OCI-LY7 (cell line): ENCODE measurements around the gene UMAD1. TPM values are rescaled to one million over a fixed set of nuclear protein-coding genes. Genes with fewer than 3 reads are reported as not detected.
A peak's percentile ranks its signal among the peaks of the same experiment; 100 is the strongest.

Experiments used
- BruUV-seq: library from RNA; stranded (reverse); fragments of 400-500 nt; replicated peaks from 2 replicates; lab custom pipeline; 2021; lab: Mats Ljungman, UMichigan
- CTCF ChIA-PET: fragments of 300-600 bp; sonication (Branson Sonifier 250); formaldehyde crosslinking; loops from one replicate; lab custom pipeline; 2022; ENCODE audit warnings: antibody characterized with exemption; ENCODE audit not compliant: unreplicated experiment; lab: Charles Lee
- POLR2A ChIA-PET: fragments of 300-600 bp; sonication (Branson Sonifier 250); formaldehyde crosslinking; loops from one replicate; lab custom pipeline; 2022; ENCODE audit warnings: antibody characterized with exemption; lab: Charles Lee
- DNase-seq: peaks from one replicate; pipeline ENCODE4 v3.0.0-alpha.2; 2015; ENCODE audit warnings: low spot score
- H2AFZ ChIP-seq: fragments of 200-600 bp; sonication (generic), shearing (Covaris generic); 2 replicates; pipeline ENCODE4 v1.6.1; 2014; ENCODE audit warnings: mild to moderate bottlenecking, antibody characterized with exemption, low read length, moderate library complexity
- H3K27ac ChIP-seq: fragments of 200-600 bp; sonication (generic); 2 replicates; pipeline ENCODE4 v1.5.1; 2014; ENCODE audit warnings: mixed run types, low read depth, mild to moderate bottlenecking, moderate library complexity, low read length, inconsistent platforms; ENCODE audit not compliant: poor library complexity, severe bottlenecking
- H3K36me3 ChIP-seq: fragments of 200-600 bp; sonication (generic); 2 replicates; pipeline ENCODE4 v1.6.1; 2014; ENCODE audit warnings: mild to moderate bottlenecking, antibody characterized with exemption, low read length, moderate library complexity, mixed read lengths; ENCODE audit not compliant: insufficient read depth
- H3K4me1 ChIP-seq: fragments of 200-600 bp; sonication (generic); 2 replicates; pipeline ENCODE4 v1.5.1; 2014; ENCODE audit warnings: mild to moderate bottlenecking, low read length; ENCODE audit not compliant: insufficient read depth, poor library complexity, severe bottlenecking
- H3K4me2 ChIP-seq: fragments of 200-600 bp; sonication (generic); 2 replicates; pipeline ENCODE4 v1.6.1; 2014; ENCODE audit warnings: mild to moderate bottlenecking, low read length
- H3K4me3 ChIP-seq: fragments of 200-600 bp; sonication (generic); 2 replicates; pipeline ENCODE4 v1.5.1; 2014; ENCODE audit warnings: mild to moderate bottlenecking, low read depth, low read length; ENCODE audit not compliant: poor library complexity, severe bottlenecking
- H3K79me2 ChIP-seq: fragments of 200-600 bp; sonication (generic); 2 replicates; pipeline ENCODE4 v1.6.1; 2016; ENCODE audit warnings: low read depth, mild to moderate bottlenecking, low read length, moderate library complexity, mixed read lengths; ENCODE audit not compliant: insufficient read depth
- H3K9me2 ChIP-seq: fragments of 200-600 bp; sonication (generic); 2 replicates; pipeline ENCODE4 v1.6.1; 2016; ENCODE audit warnings: mild to moderate bottlenecking, low read length, mixed read lengths; ENCODE audit not compliant: insufficient read depth
- H3K9me3 ChIP-seq: fragments of 200-600 bp; sonication (generic); 2 replicates; pipeline ENCODE4 v1.6.1; 2014; ENCODE audit warnings: mild to moderate bottlenecking, mixed run types, low read length, mixed read lengths
- H4K20me1 ChIP-seq: fragments of 200-600 bp; sonication (generic); 2 replicates; pipeline ENCODE4 v1.6.1; 2014; ENCODE audit warnings: mild to moderate bottlenecking, antibody characterized with exemption, low read length, moderate library complexity, mixed read lengths; ENCODE audit not compliant: insufficient read depth
- EZH2phosphoT487 ChIP-seq: fragments of 200-600 bp; sonication (generic); IDR thresholded peaks from 2 replicates; pipeline ENCODE4 v1.6.1; 2018; ENCODE audit warnings: low read depth, borderline replicate concordance, mild to moderate bottlenecking, mixed run types, antibody characterized with exemption, low read length, moderate library complexity, mixed read lengths
- intact Hi-C: fragments of 100-400 bp; cut with micrococcal nuclease; formaldehyde crosslinking; loops from one replicate; pipeline ENCODE4 v1.10.0; 2022; ENCODE audit not compliant: unreplicated experiment
- total RNA-seq, 2 experiments: library from RNA; depleted of rRNA in 1 of 2; stranded (reverse); fragments of >200 nt in 1 of 2; shearing (Covaris generic) in 1 of 2; gene quantifications; 2 replicates each; pipeline ENCODE4 v1.2.3, GENCODE V29; 2014 to 2022
- TF ChIP-seq, protein P1 (sequence below): fragments of 200-600 bp; sonication (generic); conservative IDR thresholded peaks from 2 replicates; pipeline ENCODE4 v1.5.1; 2014; ENCODE audit warnings: mild to moderate bottlenecking, antibody characterized with exemption, low read length, moderate library complexity, mixed read lengths

UMAD1 gene
- total RNA-seq, 2 experiments from 2014 or later: 8.7 to 15.2 TPM

GRCh38 chr7:7857143-7857583, 216.6 kb downstream of the UMAD1 start:
- H3K4me2 ChIP-seq: peak overlapping the region; percentile 52
- intact Hi-C loops: no loop called here

DNA sequence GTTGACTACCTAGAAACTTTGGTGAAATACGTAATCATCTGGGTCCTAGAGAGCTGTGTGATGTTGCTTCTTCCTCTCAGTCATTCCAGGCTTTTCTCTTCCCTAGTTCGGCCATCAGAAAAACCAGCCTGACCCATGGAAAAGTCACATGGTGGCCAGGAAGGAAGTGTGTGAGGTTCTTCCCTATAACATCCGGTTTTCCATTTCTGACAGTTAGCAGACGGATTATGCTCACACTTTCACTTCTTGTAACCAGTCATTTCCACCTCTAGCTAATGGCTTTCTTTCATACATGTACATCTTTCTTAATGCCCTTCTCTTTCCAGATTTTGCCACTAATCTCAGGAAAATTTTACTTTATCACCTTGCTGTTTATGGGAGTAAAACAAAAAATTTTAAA, 218.0 kb downstream of the UMAD1 start:
- intact Hi-C loops: no loop called here

More at GRCh38 chr7:7857143-7857583, 216.6 kb downstream of the UMAD1 start:
- H3K27ac ChIP-seq: peak overlapping the region; percentile 71
- no peak for TF ChIP-seq EZH2phosphoT487
- TF ChIP-seq, protein P1, sequence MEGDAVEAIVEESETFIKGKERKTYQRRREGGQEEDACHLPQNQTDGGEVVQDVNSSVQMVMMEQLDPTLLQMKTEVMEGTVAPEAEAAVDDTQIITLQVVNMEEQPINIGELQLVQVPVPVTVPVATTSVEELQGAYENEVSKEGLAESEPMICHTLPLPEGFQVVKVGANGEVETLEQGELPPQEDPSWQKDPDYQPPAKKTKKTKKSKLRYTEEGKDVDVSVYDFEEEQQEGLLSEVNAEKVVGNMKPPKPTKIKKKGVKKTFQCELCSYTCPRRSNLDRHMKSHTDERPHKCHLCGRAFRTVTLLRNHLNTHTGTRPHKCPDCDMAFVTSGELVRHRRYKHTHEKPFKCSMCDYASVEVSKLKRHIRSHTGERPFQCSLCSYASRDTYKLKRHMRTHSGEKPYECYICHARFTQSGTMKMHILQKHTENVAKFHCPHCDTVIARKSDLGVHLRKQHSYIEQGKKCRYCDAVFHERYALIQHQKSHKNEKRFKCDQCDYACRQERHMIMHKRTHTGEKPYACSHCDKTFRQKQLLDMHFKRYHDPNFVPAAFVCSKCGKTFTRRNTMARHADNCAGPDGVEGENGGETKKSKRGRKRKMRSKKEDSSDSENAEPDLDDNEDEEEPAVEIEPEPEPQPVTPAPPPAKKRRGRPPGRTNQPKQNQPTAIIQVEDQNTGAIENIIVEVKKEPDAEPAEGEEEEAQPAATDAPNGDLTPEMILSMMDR: no peak
- CTCF ChIA-PET: no interaction called here
- H4K20me1 ChIP-seq: no peaks in the 10 kb centered on the region
- peaks cover 18% of the 10 kb centered on the region; the same call in 1 of the 2 replicates for H3K36me3 ChIP-seq
- no peaks in the 10 kb centered on the region for H3K9me2 ChIP-seq
- H2AFZ ChIP-seq: peak overlapping the region; percentile 71; the same call in 1 of the 2 replicates
- H3K79me2 ChIP-seq: no peaks in the 10 kb centered on the region
- BruUV-seq: no TSS peak
- H3K4me1 ChIP-seq: peaks cover 29% of the 10 kb centered on the region
- peak overlapping the region; percentile 30 for H3K4me3 ChIP-seq
- DNase-seq: peak; percentile 79
- peaks cover 53% of the 10 kb centered on the region for H3K9me3 ChIP-seq
- POLR2A ChIA-PET: interaction anchor here (0.9 to 1.9 kb wide), 7 partner anchors 10 to 115 kb away, joined by 3 to 13 read pairs (median 6); no protein-coding TSS in a partner anchor

More for the DNA sequence above, 218.0 kb downstream of the UMAD1 start:
- no peak for DNase-seq
- no peaks in the 10 kb centered on the region for H3K79me2 ChIP-seq
- no peak for TF ChIP-seq EZH2phosphoT487
- TF ChIP-seq, protein P1: no peak
- ChIA-PET CTCF (no interaction called here), POLR2A (interaction anchor here (0.6 to 1.9 kb wide), 7 partner anchors 9 to 165 kb away, joined by 3 to 13 read pairs (median 4); no protein-coding TSS in a partner anchor)
- H2AFZ ChIP-seq: peak overlapping the region; percentile 62; the same call in 1 of the 2 replicates
- no peaks in the 10 kb centered on the region for H3K9me2 ChIP-seq
- H4K20me1 ChIP-seq: no peaks in the 10 kb centered on the region
- peaks cover 29% of the 10 kb centered on the region for H3K4me1 ChIP-seq
- no TSS peak for BruUV-seq
- H3K4me2 ChIP-seq: peak overlapping the region; percentile 39; the same call in 1 of the 2 replicates
- peaks cover 18% of the 10 kb centered on the region; the same call in 1 of the 2 replicates for H3K36me3 ChIP-seq
- peaks cover 48% of the 10 kb centered on the region for H3K9me3 ChIP-seq
- H3K27ac ChIP-seq: peak overlapping the region; percentile 71
- peak overlapping the region; percentile 29 for H3K4me3 ChIP-seq
